OCI-LY3 (cell line): Measurements from ENCODE around the gene RNF157.

ENCODE experiments used
- H2AFZ ChIP-seq: fragments of 200-600, 300-600 bp; shearing (Covaris generic); 2 replicates; pipeline ENCODE4 v1.6.0; 2014; ENCODE audit warnings: antibody characterized with exemption, low read depth, low read length
- H3K27ac ChIP-seq: fragments of 200-600, 300-600 bp; sonication (generic); 2 replicates; pipeline ENCODE4 v1.5.1; 2014; ENCODE audit warnings: mild to moderate bottlenecking, low read length, moderate library complexity, mixed read lengths
- H3K27me3 ChIP-seq: fragments of 200-600, 300-600 bp; sonication (generic); 2 replicates; pipeline ENCODE4 v1.6.1; 2014; ENCODE audit warnings: low read depth, low read length, mixed read lengths
- H3K36me3 ChIP-seq: fragments of 200-600, 300-600 bp; sonication (generic); replicated peaks from 2 replicates; pipeline ENCODE3; 2014; ENCODE audit warnings: low read depth, low read length, mixed read lengths
- H3K4me1 ChIP-seq: fragments of 300-600, 200-600 bp; sonication (generic); 2 replicates; pipeline ENCODE4 v1.6.1; 2014; ENCODE audit warnings: low read length, mixed read lengths
- H3K4me2 ChIP-seq: fragments of 200-600, 300-600 bp; sonication (generic); 2 replicates; pipeline ENCODE4 v1.6.1; 2014; ENCODE audit warnings: low read length, mixed read lengths
- H3K4me3 ChIP-seq: fragments of 300-600, 200-600 bp; sonication (generic); 2 replicates; pipeline ENCODE4 v1.5.1; 2014; ENCODE audit warnings: antibody characterized with exemption, mild to moderate bottlenecking, low read length, moderate library complexity
- H3K79me2 ChIP-seq: fragments of 300-600, 200-600 bp; shearing (Covaris generic); 2 replicates; pipeline ENCODE4 v1.6.1; 2014; ENCODE audit warnings: mild to moderate bottlenecking, low read length, mixed read lengths
- H3K9ac ChIP-seq: fragments of 300-600, 200-600 bp; shearing (Covaris generic); 2 replicates; pipeline ENCODE4 v1.6.0; 2014; ENCODE audit warnings: mild to moderate bottlenecking, low read length, moderate library complexity
- H3K9me3 ChIP-seq: fragments of 200-600, 300-600 bp; shearing (Covaris generic); 2 replicates; pipeline ENCODE4 v1.6.1; 2014; ENCODE audit warnings: low read length, mixed read lengths; ENCODE audit not compliant: insufficient read depth
- H4K20me1 ChIP-seq: fragments of 200-600, 300-600 bp; sonication (generic); 2 replicates; pipeline ENCODE4 v1.6.1; 2016; ENCODE audit warnings: low read length, mixed read lengths; ENCODE audit not compliant: insufficient read depth
- EZH2phosphoT487 ChIP-seq: fragments of 200-600 bp; shearing (Covaris generic); IDR thresholded peaks from 2 replicates; pipeline ENCODE4 v1.6.1; 2018; ENCODE audit warnings: antibody characterized with exemption, mixed run types, low read depth
- TF ChIP-seq, protein P1 (sequence below): fragments of 200-600, 300-600 bp; sonication (generic); IDR thresholded peaks from 2 replicates; pipeline ENCODE4 v1.5.1; 2014; ENCODE audit warnings: antibody characterized with exemption, low read length, low read depth

RNF157 gene

DNA sequence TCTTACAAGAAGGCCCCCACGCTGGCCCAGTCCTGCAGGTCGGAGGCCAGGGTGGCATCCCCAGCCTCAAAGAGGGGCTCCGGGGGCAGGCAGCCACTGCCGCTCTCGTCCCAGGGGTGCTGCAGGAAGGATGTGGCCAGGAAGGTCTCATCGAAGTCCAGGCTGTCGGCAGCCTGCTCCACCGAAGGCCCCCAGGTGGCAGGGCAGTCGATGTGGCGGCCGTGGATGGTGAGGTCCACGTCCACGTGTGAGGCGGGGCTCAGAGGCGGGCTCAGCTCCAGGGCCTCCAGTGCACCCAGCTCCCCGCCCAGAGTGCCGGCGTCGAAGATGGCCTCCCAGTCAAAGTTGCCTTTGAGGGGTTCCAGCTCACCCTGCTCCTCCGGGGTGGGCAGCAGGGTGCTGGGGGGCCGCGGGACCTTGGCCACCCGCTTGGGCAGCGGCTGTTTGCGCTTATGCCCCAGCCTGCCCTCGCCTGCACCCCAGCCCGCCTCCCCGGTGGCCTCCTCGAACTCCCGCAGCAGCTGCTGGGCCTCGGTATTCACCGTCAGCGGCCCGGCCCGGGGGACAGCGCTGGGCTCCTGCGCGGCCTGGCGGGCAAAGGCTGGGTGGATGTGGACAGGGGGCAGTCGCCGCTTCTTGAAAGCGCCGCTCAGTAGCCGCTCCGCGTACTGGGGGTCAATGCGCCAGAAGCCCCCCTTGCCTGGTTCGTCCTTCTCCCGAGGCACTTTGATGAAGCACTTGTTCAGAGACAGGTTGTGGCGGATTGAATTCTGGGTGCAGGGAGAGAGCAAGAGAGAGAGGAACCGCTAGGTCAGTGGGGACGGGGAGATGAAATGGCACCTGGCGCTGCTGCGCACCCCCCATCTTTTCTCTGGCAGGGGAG, 102.7 kb downstream of the RNF157 start:
- Histone ChIP-seq H3K4me2 (no peak overlapping the region), H3K27ac (no peak overlapping the region), H3K9ac (no peak overlapping the region), H3K4me1 (peaks cover 14% of the 10 kb centered on the region), H3K4me3 (no peak overlapping the region), H3K36me3 (no peaks in the 10 kb centered on the region), H4K20me1 (no peaks in the 10 kb centered on the region), H3K27me3 (no peaks in the 10 kb centered on the region), H3K79me2 (no peaks in the 10 kb centered on the region), H3K9me3 (no peaks in the 10 kb centered on the region), H2AFZ (no peak overlapping the region)
- TF ChIP-seq EZH2phosphoT487 = no peak
- TF ChIP-seq, protein P1, sequence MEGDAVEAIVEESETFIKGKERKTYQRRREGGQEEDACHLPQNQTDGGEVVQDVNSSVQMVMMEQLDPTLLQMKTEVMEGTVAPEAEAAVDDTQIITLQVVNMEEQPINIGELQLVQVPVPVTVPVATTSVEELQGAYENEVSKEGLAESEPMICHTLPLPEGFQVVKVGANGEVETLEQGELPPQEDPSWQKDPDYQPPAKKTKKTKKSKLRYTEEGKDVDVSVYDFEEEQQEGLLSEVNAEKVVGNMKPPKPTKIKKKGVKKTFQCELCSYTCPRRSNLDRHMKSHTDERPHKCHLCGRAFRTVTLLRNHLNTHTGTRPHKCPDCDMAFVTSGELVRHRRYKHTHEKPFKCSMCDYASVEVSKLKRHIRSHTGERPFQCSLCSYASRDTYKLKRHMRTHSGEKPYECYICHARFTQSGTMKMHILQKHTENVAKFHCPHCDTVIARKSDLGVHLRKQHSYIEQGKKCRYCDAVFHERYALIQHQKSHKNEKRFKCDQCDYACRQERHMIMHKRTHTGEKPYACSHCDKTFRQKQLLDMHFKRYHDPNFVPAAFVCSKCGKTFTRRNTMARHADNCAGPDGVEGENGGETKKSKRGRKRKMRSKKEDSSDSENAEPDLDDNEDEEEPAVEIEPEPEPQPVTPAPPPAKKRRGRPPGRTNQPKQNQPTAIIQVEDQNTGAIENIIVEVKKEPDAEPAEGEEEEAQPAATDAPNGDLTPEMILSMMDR = no peak

DNA sequence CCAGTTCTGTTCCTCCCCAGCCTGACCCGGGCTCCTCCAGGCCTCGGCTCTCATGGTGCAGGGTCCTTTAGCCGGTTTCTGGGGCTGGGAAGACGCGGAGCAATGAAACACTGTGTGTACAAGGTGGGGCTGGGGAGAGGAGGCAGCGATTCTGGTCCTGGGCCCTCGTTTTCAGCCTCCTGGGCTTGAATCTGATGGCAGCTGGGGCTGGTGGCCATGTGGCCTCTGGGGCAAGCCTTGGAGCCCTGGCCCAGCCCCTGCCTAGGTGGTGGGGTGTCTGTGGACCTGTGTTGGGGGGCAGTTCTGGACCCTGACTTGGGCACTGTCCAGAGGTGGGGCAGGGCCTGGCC, 103.3 kb downstream of the RNF157 start:
- Histone ChIP-seq H3K9ac (no peak overlapping the region), H3K27me3 (no peaks in the 10 kb centered on the region), H3K27ac (no peak overlapping the region), H3K9me3 (no peaks in the 10 kb centered on the region), H3K4me3 (no peak overlapping the region), H4K20me1 (no peaks in the 10 kb centered on the region), H3K79me2 (no peaks in the 10 kb centered on the region), H2AFZ (no peak overlapping the region), H3K4me1 (peaks cover 14% of the 10 kb centered on the region), H3K4me2 (no peak overlapping the region), H3K36me3 (no peaks in the 10 kb centered on the region)
- TF ChIP-seq, protein P1 = no peak
- no peak for TF ChIP-seq EZH2phosphoT487

DNA sequence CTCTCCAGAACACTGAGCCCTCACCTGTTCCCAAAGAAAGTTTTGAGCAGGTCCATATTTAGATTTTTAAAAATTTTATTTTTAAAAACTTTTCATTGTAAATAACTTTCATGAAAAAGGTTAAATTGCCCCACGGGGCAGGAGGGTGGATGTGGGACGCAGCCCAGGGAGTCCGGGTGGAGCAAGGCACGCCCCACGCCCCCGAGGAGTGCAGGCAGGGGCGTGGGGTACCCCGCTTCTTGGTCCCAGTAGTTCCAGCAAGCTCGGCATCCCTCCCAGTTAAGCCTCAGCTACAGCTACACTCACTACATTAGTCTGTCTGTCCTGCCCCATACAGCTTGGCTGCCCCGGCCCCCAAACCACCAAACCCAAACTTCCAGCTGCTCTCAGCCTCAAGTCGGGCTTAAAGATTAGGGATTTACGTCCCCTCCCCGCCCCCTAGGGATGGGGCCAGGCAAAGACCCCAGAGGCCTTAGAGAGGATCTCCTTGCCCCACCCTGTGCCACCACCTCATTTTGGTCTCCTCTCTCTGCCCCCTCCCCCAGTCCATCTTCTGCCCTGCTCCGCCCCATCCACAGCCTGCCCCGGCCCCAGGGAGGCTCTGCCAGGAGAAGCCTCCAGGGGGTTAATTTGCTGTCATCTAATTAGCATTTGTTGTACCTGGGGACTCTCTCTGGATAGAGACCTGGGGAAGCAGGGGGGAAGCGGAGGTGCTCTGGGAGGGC, 103.9 kb downstream of the RNF157 start:
- Histone ChIP-seq H3K4me2 (no peak overlapping the region), H3K4me3 (no peak overlapping the region), H3K27ac (no peak overlapping the region), H3K79me2 (no peaks in the 10 kb centered on the region), H3K4me1 (peaks cover 14% of the 10 kb centered on the region), H4K20me1 (no peaks in the 10 kb centered on the region), H3K9me3 (no peaks in the 10 kb centered on the region), H3K36me3 (no peaks in the 10 kb centered on the region), H3K27me3 (no peaks in the 10 kb centered on the region), H2AFZ (no peak overlapping the region), H3K9ac (no peak overlapping the region)
- no peak for TF ChIP-seq EZH2phosphoT487
- TF ChIP-seq, protein P1 = no peak

DNA sequence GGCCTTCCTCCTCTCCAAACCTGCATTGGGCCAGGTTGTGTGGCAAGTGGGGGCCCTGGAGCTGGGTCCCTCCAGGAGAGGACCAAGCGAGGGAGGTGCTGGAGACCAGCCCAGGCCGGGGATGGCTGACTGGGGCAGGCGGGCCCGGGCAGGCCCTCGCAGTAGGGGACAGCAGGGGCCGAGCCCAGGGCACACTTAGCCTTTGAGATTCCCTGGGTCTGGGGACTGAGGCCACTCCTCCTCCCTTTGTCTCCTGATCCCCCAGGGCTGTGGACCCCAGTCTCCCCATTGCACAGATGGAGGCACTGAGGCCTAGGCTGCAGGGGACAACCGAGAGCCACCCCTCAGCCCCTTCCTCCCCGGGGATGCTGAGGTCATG, 104.5 kb downstream of the RNF157 start:
- Histone ChIP-seq H3K9ac (no peak overlapping the region), H3K27ac (no peak overlapping the region), H3K4me2 (peak overlapping the region; percentile 77), H2AFZ (no peak overlapping the region; the same call in 1 of the 2 replicates), H3K27me3 (no peaks in the 10 kb centered on the region), H3K79me2 (no peaks in the 10 kb centered on the region), H3K4me1 (peaks cover 14% of the 10 kb centered on the region), H3K4me3 (no peak overlapping the region), H3K9me3 (no peaks in the 10 kb centered on the region), H3K36me3 (no peaks in the 10 kb centered on the region), H4K20me1 (no peaks in the 10 kb centered on the region)
- TF ChIP-seq, protein P1 = no peak
- no peak for TF ChIP-seq EZH2phosphoT487
